H1 (cell line): ENCODE results near the gene TUBA3C.

ENCODE experiments used
- CTCF ChIP-seq, 3 experiments: IDR thresholded peaks; 1 replicate in 2 of 3; 2 replicates in 1 of 3; pipeline versions ENCODE4 v1.5.1 to v1.6.1; 2011; ENCODE audit warnings: low read length in 3 of 3, mild to moderate bottlenecking in 3 of 3, inconsistent platforms in 2 of 3, low read depth in 1 of 3, moderate library complexity in 1 of 3; ENCODE audit not compliant: insufficient read depth in 1 of 3; ENCODE audit errors: control extremely low read depth in 1 of 3
- JUND ChIP-seq: IDR thresholded peaks from 2 replicates; pipeline ENCODE4 v1.6.1; 2011; ENCODE audit warnings: mild to moderate bottlenecking, improper control_type of control experiment, low read length
- KDM5A ChIP-seq: fragments of 200-600 bp; IDR thresholded peaks from 2 replicates; pipeline ENCODE4 v1.7.1; 2012; ENCODE audit warnings: mild to moderate bottlenecking, low read length, inconsistent platforms, mixed read lengths
- ZNF274 ChIP-seq: IDR thresholded peaks from 2 replicates; pipeline ENCODE4 v1.7.0; 2012; ENCODE audit warnings: low read length, borderline replicate concordance; ENCODE audit errors: extremely low read depth

- TF ChIP-seq ZNF274 (no peak), JUND (no peak), CTCF (IDR thresholded peaks at IDR 0.05; ENCODE audit: control extremely low read depth in 1 of 3, insufficient read depth in 1 of 3, low read depth in 1 of 3, low read length in 3 of 3) (no peak), KDM5A (no peak)
Observed at GRCh38 chr13:19181021-19181620, 503 bp downstream of the TUBA3C start.
